K562 (cell line): ENCODE measurements around the gene NR2F6. TPM values are rescaled to one million over a fixed set of nuclear protein-coding genes. Genes with fewer than 3 reads are reported as not detected.

Experiments
- ASH1L ChIP-seq: fragments of 450-650 bp; IDR thresholded peaks from 2 replicates; pipeline ENCODE4 v1.6.1; 2018; ENCODE audit warnings: borderline replicate concordance, mild to moderate bottlenecking, low read depth; ENCODE audit not compliant: partially characterized antibody
- CBFA2T2 ChIP-seq: fragments of 450-650 bp; conservative IDR thresholded peaks from 2 replicates; pipeline ENCODE4 v1.6.1; 2017; ENCODE audit warnings: mild to moderate bottlenecking
- CTBP1 ChIP-seq: fragments of 450-650 bp; IDR thresholded peaks from 2 replicates; pipeline ENCODE4 v1.6.1; 2016; ENCODE audit warnings: borderline replicate concordance
- EGR1 ChIP-seq: fragments of 450-650 bp; conservative IDR thresholded peaks from 2 replicates; pipeline ENCODE4 v1.6.1; 2017; ENCODE audit warnings: mild to moderate bottlenecking
- GABPB1 ChIP-seq: sonication (generic); formaldehyde crosslinking; IDR thresholded peaks from 2 replicates; pipeline ENCODE4 v1.8.0; 2022; ENCODE audit warnings: mild to moderate bottlenecking, missing genetic modification reagents
- HMGN3 ChIP-seq: IDR thresholded peaks from 2 replicates; pipeline ENCODE4 v1.6.1; 2011; ENCODE audit warnings: borderline replicate concordance, low read depth, mild to moderate bottlenecking, mixed read lengths, low read length; ENCODE audit not compliant: insufficient read length; ENCODE audit errors: extremely low read depth
- MTA1 ChIP-seq: fragments of 450-650 bp; IDR thresholded peaks from 2 replicates; pipeline ENCODE4 v1.6.1; 2017; ENCODE audit warnings: borderline replicate concordance
- MXI1 ChIP-seq: IDR thresholded peaks from 2 replicates; pipeline ENCODE4 v1.6.1; 2011; ENCODE audit warnings: low read depth, mild to moderate bottlenecking, improper control_type of control experiment, low read length
- MYBL2 ChIP-seq, 2 experiments: fragments of 450-650 bp in 1 of 2; sonication (generic) in 1 of 2; formaldehyde crosslinking in 1 of 2; IDR thresholded peaks; 2 replicates each; pipeline versions ENCODE4 v1.6.1 to v1.8.1; 2017 to 2022; ENCODE audit warnings: borderline replicate concordance in 1 of 2, inconsistent platforms in 1 of 2, low read depth in 1 of 2, mild to moderate bottlenecking in 1 of 2, missing genetic modification reagents in 1 of 2, moderate library complexity in 1 of 2
- NFIX ChIP-seq: fragments of 250-450 bp; sonication (Bioruptor Pico); IDR thresholded peaks from 2 replicates; pipeline ENCODE4 v1.4.0; 2020; ENCODE audit warnings: low read depth, mild to moderate bottlenecking, moderate library complexity
- POLR2A ChIP-seq: fragments of 450-650 bp; conservative IDR thresholded peaks from 2 replicates; pipeline ENCODE4 v1.6.1; 2016
- PTRF ChIP-seq: fragments of 450-650 bp; IDR thresholded peaks from 2 replicates; pipeline ENCODE4 v1.6.1; 2016; ENCODE audit warnings: mild to moderate bottlenecking, missing genetic modification characterization, missing compliant biosample characterization
- PYGO2 ChIP-seq: fragments of 450-650 bp; IDR thresholded peaks from 2 replicates; pipeline ENCODE4 v1.6.1; 2016; ENCODE audit warnings: mild to moderate bottlenecking, missing genetic modification characterization, moderate library complexity, missing compliant biosample characterization
- SIN3A ChIP-seq, 2 experiments: fragments of 150-350 bp in 1 of 2; IDR thresholded peaks; 2 replicates each; pipeline ENCODE4 v1.6.1; 2011 to 2016; ENCODE audit warnings: borderline replicate concordance in 2 of 2, low read depth in 2 of 2, low read length in 2 of 2, mild to moderate bottlenecking in 2 of 2, moderate library complexity in 2 of 2; ENCODE audit not compliant: control insufficient read depth in 1 of 2
- SPI1 ChIP-seq: IDR thresholded peaks from 2 replicates; pipeline ENCODE4 v1.6.1; 2011; ENCODE audit warnings: low read depth, low read length, control low read depth, borderline replicate concordance
- SRF ChIP-seq, 2 experiments: fragments of 250-450, 450-650 bp in 1 of 2; sonication (Bioruptor Pico) in 1 of 2; sonication (generic) in 1 of 2; formaldehyde crosslinking; IDR thresholded peaks; 2 replicates each; pipeline versions ENCODE4 v1.5.0 to v1.5.1; 2020 to 2022; ENCODE audit warnings: mild to moderate bottlenecking in 1 of 2, missing genetic modification reagents in 1 of 2
- TOE1 ChIP-seq, 2 experiments: fragments of 450-650 bp in 1 of 2; sonication (generic) in 1 of 2; formaldehyde crosslinking in 1 of 2; IDR thresholded peaks; 2 replicates each; pipeline versions ENCODE4 v1.7.1 to v1.8.0; 2016 to 2022; ENCODE audit warnings: borderline replicate concordance in 2 of 2, mild to moderate bottlenecking in 2 of 2, antibody characterized with exemption in 1 of 2, inconsistent platforms in 1 of 2, low read depth in 1 of 2, missing genetic modification reagents in 1 of 2, moderate library complexity in 1 of 2
- U2AF2 ChIP-seq: fragments of 200-400 bp; formaldehyde crosslinking; optimal IDR thresholded peaks from 2 replicates; pipeline ENCODE3; 2017; ENCODE audit warnings: low read depth, mild to moderate bottlenecking, low read length
- ZNF143 ChIP-seq: sonication (generic); formaldehyde crosslinking; IDR thresholded peaks from 2 replicates; pipeline ENCODE4 v1.9.0; 2022; ENCODE audit warnings: mild to moderate bottlenecking, missing genetic modification reagents
- ZNF445 ChIP-seq: fragments of 250-450 bp; sonication (Bioruptor Pico); IDR thresholded peaks from 2 replicates; pipeline ENCODE4 v1.4.0; 2020; ENCODE audit warnings: low read depth, mild to moderate bottlenecking, moderate library complexity
- polyA plus RNA-seq, 8 experiments: library from polyadenylated mRNA; depleted of rRNA in 4 of 8; stranded (reverse) in 5 of 8; unstranded in 3 of 8; fragments of >200 nt; fragmentation: Nextera tagmentation in 2 of 8; fragmentation: Illumina TruSeq in 1 of 8; extraction: Ambion mirVana in 2 of 8; extraction: Trizol in 1 of 8; gene quantifications; 2 replicates each; pipeline versions ENCODE4 v1.2.1 to v1.2.3, GENCODE V29; 2011 to 2014; ENCODE audit warnings: inconsistent platforms in 1 of 8, missing spikeins in 1 of 8
- total RNA-seq, 7 experiments: library from RNA; depleted of rRNA in 6 of 7; stranded (reverse); fragments of >200 nt in 6 of 7; fragmentation: Illumina TruSeq in 2 of 7; extraction: Trizol in 2 of 7; gene quantifications; 2 replicates each; pipeline versions ENCODE4 v1.2.1 to v1.2.3, GENCODE V29; 2011 to 2021; ENCODE audit warnings: low replicate concordance in 1 of 7
- TF ChIP-seq, protein P1 (sequence below), 3 experiments: IDR thresholded peaks in 2 of 3; conservative IDR thresholded peaks in 1 of 3; 2 replicates each; pipeline ENCODE4 v1.5.1; 2011 to 2012; ENCODE audit warnings: low read length in 3 of 3, mild to moderate bottlenecking in 3 of 3, control low read depth in 2 of 3, improper control_type of control experiment in 1 of 3, inconsistent platforms in 1 of 3, low read depth in 1 of 3, mixed read lengths in 1 of 3, moderate library complexity in 1 of 3; ENCODE audit not compliant: insufficient read depth in 2 of 3
- TF ChIP-seq, protein P2 (sequence below): sonication (generic); formaldehyde crosslinking; IDR thresholded peaks from 2 replicates; pipeline ENCODE4 v1.8.0; 2022; ENCODE audit warnings: missing genetic modification reagents, mild to moderate bottlenecking, moderate library complexity, borderline replicate concordance

The NR2F6 gene
- total and polyA plus RNA-seq, 9 of the 15 experiments (the other 6 are each of a cell fraction or from before 2014, with no cell fraction given): 0.76 to 97.5 (median 18.8) TPM

DNA sequence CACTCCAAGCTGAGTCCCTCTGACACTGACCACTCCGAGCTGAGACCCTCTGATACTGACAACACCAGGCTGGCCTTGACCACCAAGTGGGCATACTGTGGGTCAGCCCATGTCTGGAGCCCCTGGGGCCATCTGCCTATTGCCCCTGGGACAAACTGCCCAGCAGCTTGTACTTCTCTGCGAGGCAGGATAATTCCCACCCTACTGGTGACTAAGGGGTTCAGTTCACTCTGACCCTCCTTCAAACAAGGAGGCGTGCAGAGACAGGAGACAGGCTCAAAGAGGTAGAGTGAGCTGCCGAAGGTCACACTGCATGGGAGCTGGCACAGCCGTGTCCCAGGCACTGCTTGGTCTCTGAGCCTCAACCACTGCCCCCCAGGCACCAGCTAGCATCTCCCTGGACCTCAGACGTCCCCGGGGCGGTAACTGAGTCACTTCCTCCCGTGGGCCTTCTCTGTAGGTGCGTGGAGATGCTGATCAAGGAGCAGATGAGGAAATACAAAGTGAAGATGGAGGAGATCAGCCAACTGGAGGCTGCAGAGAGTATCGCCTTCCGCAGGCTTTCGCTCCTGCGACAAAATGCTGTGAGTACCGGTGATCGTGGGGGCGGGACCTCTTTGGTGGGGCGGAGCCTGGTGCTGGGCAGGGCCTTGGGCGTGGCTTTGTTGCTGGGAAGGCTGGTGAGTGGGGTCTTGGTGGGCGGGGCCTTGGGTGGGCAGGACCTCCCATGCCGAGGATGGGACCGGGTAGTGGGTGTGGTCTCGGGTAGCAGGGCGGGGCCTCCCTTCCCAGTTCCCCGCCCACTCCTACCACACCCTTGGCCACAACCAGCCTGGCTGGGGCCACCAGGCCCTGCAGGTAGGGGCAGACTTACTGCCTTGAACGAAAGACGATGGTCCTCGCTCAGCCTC lies 36.3 kb downstream of the NR2F6 start (continued):
- TF ChIP-seq GABPB1 (CRISPR knock-in tag) (0 out of 2 replicates have a peak, but pooled peaks have one; percentile 34), SIN3A (IDR thresholded peaks at IDR 0.05; ENCODE audit: borderline replicate concordance in 2 of 2, control insufficient read depth in 1 of 2, low read depth in 2 of 2, low read length in 2 of 2) (peak in 1 of 2 experiments; percentile 41; a peak in 1 of 4 replicates), SPI1 (0 out of 2 replicates have a peak, but pooled peaks have one; percentile 30), U2AF2 (no peak), ASH1L (no peak), POLR2A (0 out of 2 replicates have a peak, but pooled peaks have one; percentile 31), ZNF445 (CRISPR knock-in tag) (no peak), TOE1 (IDR thresholded peaks at IDR 0.05; ENCODE audit: borderline replicate concordance) (no peak), TOE1 (CRISPR knock-in tag; IDR thresholded peaks at IDR 0.05; ENCODE audit: borderline replicate concordance, low read depth) (0 out of 2 replicates have a peak, but pooled peaks have one; percentile 44), HMGN3 (peak; percentile 56), CTBP1 (0 out of 2 replicates have a peak, but pooled peaks have one; percentile 53), SRF (CRISPR knock-in tag; IDR thresholded peaks at IDR 0.05) (peak in 1 of 2 experiments; percentile 40; a peak in 1 of 4 replicates), PTRF (tag) (no peak), EGR1 (peak; percentile 50), CBFA2T2 (no peak), MTA1 (no peak), MXI1 (peak; percentile 34; the same call in 1 of the 2 replicates), MYBL2 (IDR thresholded peaks at IDR 0.05; ENCODE audit: low read depth) (no peak), MYBL2 (CRISPR knock-in tag; IDR thresholded peaks at IDR 0.05; ENCODE audit: borderline replicate concordance) (0 out of 2 replicates have a peak, but pooled peaks have one; percentile 47), NFIX (CRISPR knock-in tag) (no peak), PYGO2 (tag) (no peak), ZNF143 (CRISPR knock-in tag) (no peak; the same call in 1 of the 2 replicates)
- TF ChIP-seq, protein P1, sequence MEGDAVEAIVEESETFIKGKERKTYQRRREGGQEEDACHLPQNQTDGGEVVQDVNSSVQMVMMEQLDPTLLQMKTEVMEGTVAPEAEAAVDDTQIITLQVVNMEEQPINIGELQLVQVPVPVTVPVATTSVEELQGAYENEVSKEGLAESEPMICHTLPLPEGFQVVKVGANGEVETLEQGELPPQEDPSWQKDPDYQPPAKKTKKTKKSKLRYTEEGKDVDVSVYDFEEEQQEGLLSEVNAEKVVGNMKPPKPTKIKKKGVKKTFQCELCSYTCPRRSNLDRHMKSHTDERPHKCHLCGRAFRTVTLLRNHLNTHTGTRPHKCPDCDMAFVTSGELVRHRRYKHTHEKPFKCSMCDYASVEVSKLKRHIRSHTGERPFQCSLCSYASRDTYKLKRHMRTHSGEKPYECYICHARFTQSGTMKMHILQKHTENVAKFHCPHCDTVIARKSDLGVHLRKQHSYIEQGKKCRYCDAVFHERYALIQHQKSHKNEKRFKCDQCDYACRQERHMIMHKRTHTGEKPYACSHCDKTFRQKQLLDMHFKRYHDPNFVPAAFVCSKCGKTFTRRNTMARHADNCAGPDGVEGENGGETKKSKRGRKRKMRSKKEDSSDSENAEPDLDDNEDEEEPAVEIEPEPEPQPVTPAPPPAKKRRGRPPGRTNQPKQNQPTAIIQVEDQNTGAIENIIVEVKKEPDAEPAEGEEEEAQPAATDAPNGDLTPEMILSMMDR (IDR thresholded peaks at IDR 0.05 in 2 of 3, conservative IDR thresholded peaks at IDR 0.05 in 1 of 3; ENCODE audit: insufficient read depth in 2 of 3, low read depth in 1 of 3, low read length in 3 of 3): peak in 2 of 3 experiments; percentile 15 to 27; a peak in 2 of 6 replicates
- TF ChIP-seq, protein P2, sequence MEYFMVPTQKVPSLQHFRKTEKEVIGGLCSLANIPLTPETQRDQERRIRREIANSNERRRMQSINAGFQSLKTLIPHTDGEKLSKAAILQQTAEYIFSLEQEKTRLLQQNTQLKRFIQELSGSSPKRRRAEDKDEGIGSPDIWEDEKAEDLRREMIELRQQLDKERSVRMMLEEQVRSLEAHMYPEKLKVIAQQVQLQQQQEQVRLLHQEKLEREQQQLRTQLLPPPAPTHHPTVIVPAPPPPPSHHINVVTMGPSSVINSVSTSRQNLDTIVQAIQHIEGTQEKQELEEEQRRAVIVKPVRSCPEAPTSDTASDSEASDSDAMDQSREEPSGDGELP (CRISPR knock-in tag): peak; percentile 62; the same call in 1 of the 2 replicates
